Ovary (tissue), 9 donors: ENCODE results near the gene GABBR2. TPM values are rescaled to one million over a fixed set of nuclear protein-coding genes. Genes with fewer than 3 reads are reported as not detected.

Experiments
- DNase-seq, 5 donors: peaks; one replicate each; pipeline ENCODE4 v3.0.0-alpha.2; 2019 to 2020
- H3K27ac ChIP-seq, 2 donors: fragments of 200-600 bp; one replicate each; pipeline versions ENCODE4 v1.5.1 to v1.8.0; 2019 to 2022
- H3K27me3 ChIP-seq: fragments of 200-600 bp; one replicate; pipeline ENCODE4 v1.8.0; 2022
- H3K36me3 ChIP-seq: fragments of 200-600 bp; sonication (generic); one replicate; pipeline ENCODE4 v1.5.1; 2019
- H3K4me1 ChIP-seq: one replicate; pipeline ENCODE4 v1.8.1; 2013; ENCODE audit warnings: mild to moderate bottlenecking, moderate library complexity; ENCODE audit not compliant: insufficient read depth
- H3K4me3 ChIP-seq: fragments of 200-600 bp; sonication (generic); one replicate; pipeline ENCODE4 v1.5.1; 2017
- H3K9me3 ChIP-seq, 2 donors: fragments of 200-600 bp in 1 of 2; sonication (generic) in 1 of 2; one replicate each; pipeline versions ENCODE4 v1.5.1 to v1.8.1; 2013 to 2019; ENCODE audit warnings: mild to moderate bottlenecking in 1 of 2, moderate library complexity in 1 of 2
- EP300 ChIP-seq: sonication (generic); formaldehyde crosslinking; IDR thresholded peaks from one replicate; pipeline ENCODE4 v1.6.1; 2017; ENCODE audit warnings: antibody characterized with exemption
- POLR2A ChIP-seq: fragments of 450-650 bp; IDR thresholded peaks from one replicate; pipeline ENCODE4 v1.6.1; 2017; ENCODE audit warnings: antibody characterized with exemption, mild to moderate bottlenecking, moderate library complexity
- WGBS, 3 donors: extraction: QIAGEN DNeasy Blood & Tissue Kit in 1 of 3; methylation state at CpG; one replicate each; pipeline versions ENCODE4 v1.1.5 to v1.1.7; 2013 to 2017; 5-methylcytosine and 5-hydroxymethylcytosine counted together
- intact Hi-C, 4 donors: fragments of 100-400 bp; cut with DNase I; formaldehyde crosslinking; loops; one replicate each; pipeline versions ENCODE4 v1.11.0 to v1.15.1; 2022 to 2023
- polyA plus RNA-seq, 2 donors: library from polyadenylated mRNA; stranded (reverse); fragments of 200-250 nt in 1 of 2; fragments of 350-450 nt in 1 of 2; fragmentation: Illumina TruSeq in 1 of 2; extraction: RNeasy Lipid Tissue Mini Kit (QIAGEN cat#74804) in 1 of 2; gene quantifications; one replicate each; pipeline ENCODE4 v1.2.3, GENCODE V29; 2013 to 2014
- total RNA-seq, 7 donors: library from RNA; depleted of rRNA in 2 of 7; stranded (reverse); fragments of >200 nt in 2 of 7; fragmentation: NEBNext Ultra II Directional in 3 of 7; extraction: Animal tissue kit (Norgen Biotek cat#: 25700) in 3 of 7; gene quantifications; one replicate each; pipeline versions ENCODE4 v1.1.0 to v1.2.4, GENCODE V29; 2016 to 2023
- TF ChIP-seq, protein P1 (sequence below), 3 donors: fragments of 450-650 bp in 2 of 3; fragments of 200-600 bp in 1 of 3; IDR thresholded peaks; one replicate each; pipeline versions ENCODE4 v1.5.1 to v1.8.0; 2016 to 2022; ENCODE audit warnings: antibody characterized with exemption in 3 of 3, mild to moderate bottlenecking in 1 of 3
- donor health status: DM: no; HTN: no; CAD: no; lungs with moderate emphysema.
- donor health status: DM: no; HTN: no; CAD: no.
- donor health status: Bipolar disorder and iron deficiency.
- donor health status: DM: yes; HTN: yes; CAD: no.
- donor health status: DM: no; HTN: no; CAD: no.
- donor health status: DM: yes; HTN: yes; CAD: no.

The GABBR2 gene
- total and polyA plus RNA-seq, 9 donors: 0.05 to 0.30 (median 0.22) TPM; not detected in 6

GRCh38 chr9:98368366-98369065, 340.2 kb downstream of the GABBR2 start:
- H3K36me3 ChIP-seq: no peaks in the 10 kb centered on the region
- no peaks in the 10 kb centered on the region for H3K4me1 ChIP-seq
- no peak for DNase-seq
- H3K4me3 ChIP-seq: no peak overlapping the region
- intact Hi-C loops: no loop called here
- H3K27ac ChIP-seq: no peak overlapping the region
- no peaks in the 10 kb centered on the region for H3K27me3 ChIP-seq
- no peak for TF ChIP-seq POLR2A
- TF ChIP-seq, protein P1, sequence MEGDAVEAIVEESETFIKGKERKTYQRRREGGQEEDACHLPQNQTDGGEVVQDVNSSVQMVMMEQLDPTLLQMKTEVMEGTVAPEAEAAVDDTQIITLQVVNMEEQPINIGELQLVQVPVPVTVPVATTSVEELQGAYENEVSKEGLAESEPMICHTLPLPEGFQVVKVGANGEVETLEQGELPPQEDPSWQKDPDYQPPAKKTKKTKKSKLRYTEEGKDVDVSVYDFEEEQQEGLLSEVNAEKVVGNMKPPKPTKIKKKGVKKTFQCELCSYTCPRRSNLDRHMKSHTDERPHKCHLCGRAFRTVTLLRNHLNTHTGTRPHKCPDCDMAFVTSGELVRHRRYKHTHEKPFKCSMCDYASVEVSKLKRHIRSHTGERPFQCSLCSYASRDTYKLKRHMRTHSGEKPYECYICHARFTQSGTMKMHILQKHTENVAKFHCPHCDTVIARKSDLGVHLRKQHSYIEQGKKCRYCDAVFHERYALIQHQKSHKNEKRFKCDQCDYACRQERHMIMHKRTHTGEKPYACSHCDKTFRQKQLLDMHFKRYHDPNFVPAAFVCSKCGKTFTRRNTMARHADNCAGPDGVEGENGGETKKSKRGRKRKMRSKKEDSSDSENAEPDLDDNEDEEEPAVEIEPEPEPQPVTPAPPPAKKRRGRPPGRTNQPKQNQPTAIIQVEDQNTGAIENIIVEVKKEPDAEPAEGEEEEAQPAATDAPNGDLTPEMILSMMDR (IDR thresholded peaks at IDR 0.05): no peak
- TF ChIP-seq EP300: no peak
- H3K9me3 ChIP-seq: no peaks in the 10 kb centered on the region
- 49 to 61% (median 53%) methylated on average over 9 of the region's 9 CpGs for WGBS, 3 donors

- no peak overlapping the region for H3K4me3 ChIP-seq
- no peaks in the 10 kb centered on the region for H3K27me3 ChIP-seq
- no peaks in the 10 kb centered on the region for H3K4me1 ChIP-seq
- intact Hi-C loops: no loop called here
- no peak for DNase-seq
- no peaks in the 10 kb centered on the region for H3K36me3 ChIP-seq
- WGBS, 3 donors: 63 to 68% (median 68%) methylated on average over 5 of the region's 5 CpGs
- TF ChIP-seq POLR2A (no peak), EP300 (no peak)
- TF ChIP-seq, protein P1 (IDR thresholded peaks at IDR 0.05): no peak
- H3K9me3 ChIP-seq: no peaks in the 10 kb centered on the region
- H3K27ac ChIP-seq: no peak overlapping the region
Observed at GRCh38 chr9:98367923-98368322, 340.8 kb downstream of the GABBR2 start.

GRCh38 chr9:98367371-98367900, 341.3 kb downstream of the GABBR2 start:
- TF ChIP-seq POLR2A (no peak), EP300 (no peak)
- TF ChIP-seq, protein P1 (IDR thresholded peaks at IDR 0.05): no peak
- intact Hi-C loops: no loop called here
- Histone ChIP-seq H3K27ac (no peak overlapping the region), H3K27me3 (no peaks in the 10 kb centered on the region), H3K4me3 (no peak overlapping the region), H3K4me1 (no peaks in the 10 kb centered on the region), H3K9me3 (no peaks in the 10 kb centered on the region), H3K36me3 (no peaks in the 10 kb centered on the region)
- whole genome bisulfite sequencing, 3 donors: 70 to 74% (median 72%) methylated on average over 5 of the region's 5 CpGs
- DNase-seq: no peak

DNA sequence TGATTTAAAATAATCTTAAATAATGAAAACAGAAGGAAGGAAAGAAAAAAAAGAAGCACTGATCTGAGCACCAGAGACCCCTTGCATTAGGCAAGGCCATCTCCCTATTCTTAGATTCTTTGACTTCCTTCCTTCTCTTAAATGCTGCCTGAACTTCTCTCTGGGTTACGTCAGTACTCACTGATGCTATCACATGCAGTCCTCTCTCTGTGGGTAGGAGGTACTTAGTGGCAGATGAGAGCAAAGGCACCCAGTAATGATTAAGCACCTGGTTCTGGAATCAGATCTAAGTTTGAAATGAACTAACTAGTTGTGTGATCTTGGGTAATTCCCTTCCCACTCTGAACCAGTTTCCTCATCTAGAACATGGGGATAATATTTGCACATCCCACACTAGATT, 343.0 kb downstream of the GABBR2 start:
- H3K4me1 ChIP-seq: no peaks in the 10 kb centered on the region
- H3K27ac ChIP-seq: no peak overlapping the region
- DNase-seq: no peak
- TF ChIP-seq, protein P1 (IDR thresholded peaks at IDR 0.05): no peak
- TF ChIP-seq EP300 (no peak), POLR2A (no peak)
- no peaks in the 10 kb centered on the region for H3K27me3 ChIP-seq
- H3K4me3 ChIP-seq: no peak overlapping the region
- intact Hi-C loops: no loop called here
- 72 to 93% (median 80%) methylated on average over 1 of the region's 1 CpG for whole genome bisulfite sequencing, 3 donors
- no peaks in the 10 kb centered on the region for H3K9me3 ChIP-seq
- H3K36me3 ChIP-seq: no peaks in the 10 kb centered on the region
